Choroid plexus epithelial cell (primary cell): ENCODE measurements around the gene MS4A4E.

Source experiments
- DNase-seq: peaks from one replicate; pipeline ENCODE4 v3.0.0-alpha.2; 2010; ENCODE audit warnings: low read depth
- H3K4me3 ChIP-seq: 2 replicates; pipeline ENCODE4 v1.5.1; 2011; ENCODE audit warnings: low read depth, mild to moderate bottlenecking, control low read depth, low read length, moderate library complexity
- TF ChIP-seq, protein P1 (sequence below): conservative IDR thresholded peaks from 2 replicates; pipeline ENCODE4 v1.5.1; 2011; ENCODE audit warnings: low read depth, mild to moderate bottlenecking, control low read depth, inconsistent platforms, low read length, moderate library complexity

Gene MS4A4E

GRCh38 chr11:60184824-60185511, 58.0 kb downstream of the MS4A4E start:
- H3K4me3 ChIP-seq = no peak overlapping the region
- TF ChIP-seq, protein P1, sequence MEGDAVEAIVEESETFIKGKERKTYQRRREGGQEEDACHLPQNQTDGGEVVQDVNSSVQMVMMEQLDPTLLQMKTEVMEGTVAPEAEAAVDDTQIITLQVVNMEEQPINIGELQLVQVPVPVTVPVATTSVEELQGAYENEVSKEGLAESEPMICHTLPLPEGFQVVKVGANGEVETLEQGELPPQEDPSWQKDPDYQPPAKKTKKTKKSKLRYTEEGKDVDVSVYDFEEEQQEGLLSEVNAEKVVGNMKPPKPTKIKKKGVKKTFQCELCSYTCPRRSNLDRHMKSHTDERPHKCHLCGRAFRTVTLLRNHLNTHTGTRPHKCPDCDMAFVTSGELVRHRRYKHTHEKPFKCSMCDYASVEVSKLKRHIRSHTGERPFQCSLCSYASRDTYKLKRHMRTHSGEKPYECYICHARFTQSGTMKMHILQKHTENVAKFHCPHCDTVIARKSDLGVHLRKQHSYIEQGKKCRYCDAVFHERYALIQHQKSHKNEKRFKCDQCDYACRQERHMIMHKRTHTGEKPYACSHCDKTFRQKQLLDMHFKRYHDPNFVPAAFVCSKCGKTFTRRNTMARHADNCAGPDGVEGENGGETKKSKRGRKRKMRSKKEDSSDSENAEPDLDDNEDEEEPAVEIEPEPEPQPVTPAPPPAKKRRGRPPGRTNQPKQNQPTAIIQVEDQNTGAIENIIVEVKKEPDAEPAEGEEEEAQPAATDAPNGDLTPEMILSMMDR = no peak
- no peak for DNase-seq

- no peak for DNase-seq
- H3K4me3 ChIP-seq = no peak overlapping the region
Measured at GRCh38 chr11:60183591-60184205, 59.2 kb downstream of the MS4A4E start.

DNA sequence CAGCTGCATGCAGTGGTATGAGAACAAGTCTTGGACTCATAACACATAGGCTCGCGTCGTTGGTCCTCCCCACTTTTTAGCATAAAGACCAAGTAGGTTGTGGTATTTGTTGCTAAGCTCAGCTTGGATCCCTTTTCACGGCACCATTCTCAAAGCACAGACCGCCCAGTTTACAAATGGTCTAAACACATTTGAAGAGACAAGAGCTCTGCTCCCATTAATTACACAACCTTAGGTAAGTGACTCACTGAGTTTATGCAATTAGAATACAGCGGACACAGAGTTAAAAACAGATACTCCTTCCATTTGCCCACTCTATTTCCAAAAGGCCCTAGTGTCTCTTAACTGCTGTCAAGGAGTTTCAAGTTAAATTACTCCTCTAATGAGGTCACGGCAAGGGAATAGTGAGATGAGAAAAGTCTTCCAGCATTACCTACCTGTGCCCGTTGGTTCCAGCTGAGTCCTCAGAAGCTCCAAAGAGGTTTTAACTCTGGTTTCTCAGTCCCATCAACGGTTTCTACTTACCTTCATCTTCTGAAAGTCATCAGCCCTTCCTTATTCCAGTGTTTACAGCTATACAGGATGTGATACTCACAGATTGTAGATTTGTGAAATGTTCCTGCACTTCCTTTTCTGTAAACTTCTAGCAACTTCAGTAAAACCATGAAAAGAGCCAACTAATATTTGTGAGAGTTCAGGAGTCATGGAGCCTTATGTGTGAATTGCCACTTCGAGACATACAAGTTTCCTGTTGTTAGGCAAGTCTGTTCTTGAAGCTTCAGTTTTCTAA, 60.2 kb downstream of the MS4A4E start, which contains the start of gene MS4A6A:
TSS of gene MS4A6A (minus strand) at position 543 of the 790 bp plus-strand sequence. CDS start 1,356 bp downstream, outside the sequence.
- no peak within 1 kb of the TSS for H3K4me3 ChIP-seq
- TF ChIP-seq, protein P1 = no peak
- DNase-seq = no peak

More at GRCh38 chr11:60183591-60184205, 59.2 kb downstream of the MS4A4E start:
- TF ChIP-seq, protein P1 = no peak

DNA sequence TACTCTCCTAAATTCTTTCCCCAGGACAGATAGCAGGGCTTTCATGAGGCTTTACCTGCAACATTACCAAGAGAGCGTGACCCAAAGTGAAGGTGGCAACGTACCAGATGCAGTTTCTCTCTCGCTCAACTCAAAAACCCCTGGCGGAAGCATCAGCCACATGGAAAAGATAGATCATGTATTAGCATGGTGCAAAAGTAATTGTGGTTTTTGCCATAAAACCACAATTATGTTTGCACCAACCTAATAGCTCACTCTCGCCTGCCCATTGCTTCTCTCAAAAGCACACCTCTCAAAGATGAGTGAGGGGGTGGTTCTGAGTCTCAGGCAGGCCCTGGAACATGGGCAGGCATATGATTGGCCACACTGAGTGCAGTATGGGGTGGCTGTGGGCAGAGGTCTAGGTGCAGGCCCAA, 67.1 kb downstream of the MS4A4E start:
- H3K4me3 ChIP-seq = no peak overlapping the region
- TF ChIP-seq, protein P1 = no peak
- no peak for DNase-seq

GRCh38 chr11:60172011-60172410, 70.9 kb downstream of the MS4A4E start:
- TF ChIP-seq, protein P1 = no peak
- no peak overlapping the region for H3K4me3 ChIP-seq

GRCh38 chr11:60170566-60170965, 72.4 kb downstream of the MS4A4E start:
- DNase-seq = no peak
- TF ChIP-seq, protein P1 = no peak
- no peak overlapping the region for H3K4me3 ChIP-seq

More at GRCh38 chr11:60172011-60172410, 70.9 kb downstream of the MS4A4E start:
- DNase-seq = no peak
